Limb (tissue), 2 donors: ENCODE results near the gene MPRIP.

Experiments used
- DNase-seq, 2 donors: peaks; one replicate each; pipeline ENCODE4 v3.0.0-alpha.2; 2016; ENCODE audit errors: extremely low spot score in 2 of 2

MPRIP gene

GRCh38 chr17:17228521-17229279, 186.4 kb downstream of the MPRIP start:
- no peak for DNase-seq

GRCh38 chr17:17229416-17230384, 187.4 kb downstream of the MPRIP start:
- DNase-seq: no peak

DNA sequence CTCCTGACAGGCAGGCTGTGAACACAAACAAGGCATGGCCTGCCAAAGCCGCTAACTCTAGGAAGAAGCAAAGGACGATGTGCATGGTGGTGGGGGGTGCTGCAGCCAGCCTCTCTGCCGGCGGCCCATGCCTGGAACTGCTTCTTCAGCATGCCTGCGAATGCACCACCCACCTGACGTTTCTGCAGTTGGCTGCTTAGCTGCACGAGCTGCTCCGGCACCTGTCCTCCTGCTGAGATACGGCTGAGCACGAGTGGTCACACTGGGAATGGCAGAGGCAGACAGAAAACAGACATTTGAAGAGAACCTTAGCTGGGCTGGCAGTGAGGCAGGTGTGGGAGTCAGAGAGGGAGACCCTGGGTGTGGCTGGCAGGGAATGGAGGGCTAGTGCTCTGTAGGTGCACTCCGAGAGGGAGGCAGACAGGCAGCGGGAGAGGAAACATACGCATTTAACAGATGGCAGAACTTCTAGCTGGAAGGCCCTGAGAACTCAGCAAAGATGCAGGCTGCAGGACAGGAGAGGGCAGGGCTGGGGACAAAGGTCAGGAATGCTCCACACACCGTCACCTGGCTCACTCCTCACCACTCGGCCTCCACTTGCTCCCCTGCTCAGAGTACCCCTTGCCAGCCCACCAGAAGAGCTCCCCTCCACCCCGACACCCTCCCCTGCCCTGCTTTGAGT, 189.5 kb downstream of the MPRIP start:
- no peak for DNase-seq

GRCh38 chr17:17232303-17232621, 190.0 kb downstream of the MPRIP start:
- no peak for DNase-seq

DNA sequence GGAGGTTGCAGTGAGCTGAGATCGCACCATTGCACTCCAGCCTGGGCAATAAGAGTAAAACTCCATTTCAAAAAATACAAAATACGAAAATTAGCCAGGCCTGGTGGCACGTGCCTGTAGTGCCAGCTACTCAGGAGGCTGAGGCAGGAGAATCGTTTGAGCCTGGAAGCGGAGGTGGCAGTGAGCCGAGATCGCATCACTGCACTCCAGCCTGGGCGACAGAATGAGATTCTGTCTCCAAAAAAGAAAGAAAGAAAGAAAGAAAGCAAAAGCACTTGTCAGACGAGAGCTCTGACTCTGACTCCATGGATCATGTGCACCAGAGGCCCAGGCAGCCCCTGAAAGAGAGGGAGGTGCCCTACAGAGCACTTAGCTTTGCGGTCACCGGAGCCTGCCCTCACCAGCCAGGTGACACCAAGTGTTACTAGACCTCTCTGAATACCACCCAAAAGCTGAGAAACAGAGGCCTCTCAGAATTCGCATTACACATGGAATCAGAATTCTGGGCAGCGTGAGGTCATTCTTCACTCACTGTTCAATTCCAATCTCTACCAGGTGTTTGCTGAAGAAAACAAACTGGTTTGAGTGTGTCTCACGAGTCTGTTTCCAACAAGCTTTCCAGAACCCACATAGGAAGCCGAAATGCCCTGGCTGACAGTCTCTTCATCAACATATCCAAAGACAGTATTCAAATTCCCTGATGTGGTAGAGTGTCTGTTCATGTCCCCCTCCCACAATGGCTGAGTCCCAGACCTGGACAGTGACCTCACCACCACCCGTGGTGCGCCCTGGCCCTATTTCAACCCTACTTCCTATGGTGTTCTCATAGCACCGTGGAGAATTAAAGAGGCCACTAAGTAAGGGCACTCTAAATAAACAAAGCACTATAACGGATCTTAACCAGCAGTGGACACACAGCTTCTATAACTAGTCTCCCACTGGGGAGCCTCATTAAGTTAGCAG, 193.2 kb downstream of the MPRIP start:
- no peak for DNase-seq

DNA sequence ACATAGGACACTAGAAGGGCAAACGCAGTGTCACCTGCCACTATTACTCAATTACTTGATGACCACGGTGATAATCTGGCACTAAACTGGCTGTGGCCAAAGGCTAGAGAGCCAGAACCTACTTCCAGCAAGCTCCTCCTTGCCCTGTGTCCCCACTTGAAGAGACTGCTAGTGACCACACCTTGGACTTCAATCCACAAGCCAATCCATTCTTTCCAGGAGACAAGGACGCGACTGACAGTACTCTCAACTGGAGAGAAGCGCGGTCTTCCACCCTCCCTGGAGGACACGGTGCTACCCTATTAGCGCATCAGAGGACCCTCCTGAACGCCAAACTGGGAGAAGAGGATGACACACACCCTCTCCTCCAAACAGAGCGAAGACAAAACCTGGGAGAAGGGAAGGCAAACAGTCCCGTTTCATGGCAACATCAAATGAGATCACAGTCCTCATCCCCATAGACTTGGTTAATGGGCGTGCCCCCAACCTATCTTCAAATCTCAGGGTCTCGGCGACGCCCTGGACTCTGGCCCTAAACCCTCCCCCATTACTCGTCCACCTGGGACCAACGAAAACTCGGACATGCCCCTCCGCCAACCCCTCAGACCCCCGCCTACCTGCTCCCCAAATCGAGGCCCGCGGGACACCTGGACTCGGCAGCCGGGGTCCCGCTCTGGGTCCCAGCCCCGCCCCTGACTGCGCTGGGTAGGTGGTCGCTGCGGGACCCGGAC, 194.2 kb downstream of the MPRIP start:
- no peak for DNase-seq

DNA sequence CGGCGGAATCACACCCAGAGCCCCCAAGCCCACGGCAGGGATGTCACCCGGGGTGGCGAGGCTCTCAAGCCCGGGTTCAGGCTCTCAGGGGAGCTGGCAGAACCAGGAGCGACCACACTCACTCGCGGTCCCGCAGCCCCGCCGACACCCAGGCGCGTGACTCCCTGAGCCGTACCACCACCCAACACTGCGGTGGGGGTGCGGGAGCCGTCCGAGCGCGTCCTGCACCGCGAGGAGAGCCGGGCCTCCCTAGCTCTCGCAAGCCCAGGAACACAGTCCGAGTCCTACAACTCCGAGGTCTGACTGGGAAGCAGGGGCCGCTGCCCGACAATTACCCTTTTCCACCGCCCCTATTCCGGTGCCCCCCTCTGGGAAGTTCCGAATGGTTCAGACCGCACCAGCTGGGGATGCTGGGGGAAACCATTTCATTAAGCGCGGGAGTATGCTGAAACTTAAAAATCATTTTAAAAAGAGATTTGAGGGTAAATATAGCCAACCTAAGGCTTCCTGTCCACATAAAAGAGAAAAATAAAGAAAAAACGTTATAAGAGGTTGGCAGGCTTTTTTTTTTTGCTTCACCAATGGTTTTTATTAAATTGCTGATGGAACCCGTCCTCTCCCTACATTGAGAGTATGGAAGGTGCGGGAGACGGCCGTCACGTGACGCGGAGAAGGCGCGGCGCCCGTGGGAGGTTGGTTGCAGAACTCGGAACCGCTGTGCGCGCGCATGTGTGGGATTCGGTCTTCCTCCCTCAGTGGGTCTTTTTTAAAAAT, 195.0 kb downstream of the MPRIP start, which contains the start of gene FLCN:
TSS of gene FLCN (minus strand) at position 143 of the 774 bp plus-strand sequence. CDS start 9,031 bp downstream, outside the sequence.
- peak; percentile 91 to 92 for DNase-seq

DNA sequence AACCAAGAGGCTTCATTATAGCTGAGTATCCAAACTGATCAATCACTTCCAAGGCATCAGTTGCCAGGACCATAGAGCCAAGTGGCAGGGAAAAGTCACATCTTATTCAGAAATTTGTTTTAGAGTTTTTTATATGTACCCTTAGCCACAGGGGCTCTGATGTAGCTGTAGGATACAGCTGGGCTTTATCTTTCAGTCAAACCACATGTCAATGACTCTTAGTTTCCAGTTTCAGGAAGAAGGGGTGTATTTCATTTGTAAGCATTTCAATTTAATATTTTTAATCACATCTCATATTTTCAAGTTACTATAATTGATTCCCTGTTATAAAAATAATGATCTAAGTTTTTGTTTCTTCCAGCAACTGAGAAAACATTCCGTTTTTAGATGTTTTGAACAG, 197.6 kb downstream of the MPRIP start:
- DNase-seq: no peak

DNA sequence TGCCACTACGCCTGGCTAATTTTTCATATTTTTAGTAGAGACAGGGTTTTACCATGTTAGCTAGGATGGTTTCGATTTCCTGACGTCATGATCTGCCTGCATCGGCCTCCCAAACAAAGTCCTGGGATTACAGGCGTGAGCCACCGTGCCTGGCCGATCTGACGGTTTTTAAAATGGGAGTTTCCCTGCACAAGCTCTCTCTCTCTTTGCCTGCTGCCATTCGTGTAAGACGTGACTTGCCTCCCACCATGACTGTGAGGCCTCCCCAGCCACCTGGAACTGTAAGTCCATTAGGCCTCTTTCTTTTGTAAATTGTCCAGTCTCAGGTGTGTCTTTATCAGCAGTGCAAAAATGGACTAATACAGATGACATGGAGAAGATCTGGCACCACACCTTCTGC, 199.4 kb downstream of the MPRIP start:
- DNase-seq: no peak

DNA sequence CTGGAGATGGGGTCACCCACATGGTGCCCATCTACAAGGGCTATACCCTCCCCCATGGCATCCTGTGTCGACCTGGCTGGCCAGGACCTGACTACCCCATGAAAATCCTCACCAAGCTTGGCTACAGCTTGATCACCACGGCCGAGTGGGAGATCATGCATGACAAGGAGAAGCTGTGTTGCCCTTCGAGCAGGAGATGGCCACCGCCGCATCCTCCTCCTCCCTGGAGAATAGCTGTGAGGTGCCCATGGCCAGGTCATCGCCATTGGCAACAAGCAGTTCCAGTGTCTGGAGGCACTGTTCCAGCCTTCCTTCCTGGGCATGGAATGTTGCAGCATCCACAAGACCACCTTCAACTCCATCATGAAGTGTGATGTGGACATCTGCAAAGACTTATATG, 200.0 kb downstream of the MPRIP start:
- DNase-seq: no peak
